ENCODE data around the gene HOGA1. TPM values are rescaled to one million over a fixed set of nuclear protein-coding genes. Genes with fewer than 3 reads are reported as not detected.
"Not testable (repeated sequence)": the region's sequence is repeated elsewhere in the genome, so short reads cannot be mapped to it uniquely, and the experiment has no call there.

Gene HOGA1
- total and polyA plus RNA-seq, 4 experiments from 2014 or later: not detected

GRCh38 chr10:97635577-97635976, 51.4 kb downstream of the HOGA1 start:
- no peak overlapping the region for H3K4me3 ChIP-seq (ENCODE audit: low read length in 2 of 2)
- H3K9me3 ChIP-seq (ENCODE audit: control insufficient read depth in 1 of 2, low read length in 2 of 2): no peaks in the 10 kb centered on the region
- no peak overlapping the region for H3K27ac ChIP-seq (ENCODE audit: low read depth, low read length)
- H3K9me3 Mint-ChIP-seq: peaks cover 0 to 4% (median 0%) of the 10 kb centered on the region in 8 donors
- no peaks in the 10 kb centered on the region for H3K27me3 Mint-ChIP-seq
- intact Hi-C loops (cut with micrococcal nuclease): no loop called here
- no peaks in the 10 kb centered on the region for H3K36me3 ChIP-seq (ENCODE audit: insufficient read depth, low read length)
- ChIA-PET POLR2A (ENCODE audit: partially characterized antibody) (no interaction called here), CTCF (ENCODE audit: partially characterized antibody) (interaction anchor here (1.6 kb wide), 1 partner anchor 66 kb away, joined by 4 read pairs; no protein-coding TSS in a partner anchor)
- peaks cover 0 to 7% of the 10 kb centered on the region in 2 donors for H3K36me3 Mint-ChIP-seq
- no peak overlapping the region for H3K4me3 Mint-ChIP-seq
- no peak overlapping the region for H3K27ac Mint-ChIP-seq
- peaks cover 11 to 25% (median 18%) of the 10 kb centered on the region in 4 donors for H3K4me1 Mint-ChIP-seq
- H3K27me3 ChIP-seq (ENCODE audit: insufficient read depth, low read length): no peaks in the 10 kb centered on the region
- peaks cover 10% of the 10 kb centered on the region for H3K4me1 ChIP-seq (ENCODE audit: insufficient read depth, low read length)
- DNase-seq: no peak

- H3K27me3 Mint-ChIP-seq; H3K27me3 ChIP-seq (ENCODE audit: insufficient read depth, low read length); DNase-seq; H3K27ac ChIP-seq (ENCODE audit: low read depth, low read length); H3K9me3 Mint-ChIP-seq; H3K36me3 Mint-ChIP-seq; intact Hi-C loops (cut with micrococcal nuclease); H3K4me3 ChIP-seq (ENCODE audit: low read length in 2 of 2); H3K4me3 Mint-ChIP-seq; H3K36me3 ChIP-seq (ENCODE audit: insufficient read depth, low read length); H3K9me3 ChIP-seq (ENCODE audit: control insufficient read depth in 1 of 2, low read length in 2 of 2); CTCF ChIA-PET (ENCODE audit: partially characterized antibody): not testable (repeated sequence)
- H3K4me1 ChIP-seq (ENCODE audit: insufficient read depth, low read length): peaks cover 15% of the 10 kb centered on the region
- Mint-ChIP-seq H3K4me1 (peaks cover 17 to 31% (median 21%) of the 10 kb centered on the region in 4 donors), H3K27ac (peak overlapping the region in 1 of 7 donors; percentile 3)
- POLR2A ChIA-PET (ENCODE audit: partially characterized antibody): interaction anchor here (1.9 kb wide), 1 partner anchor 10 kb away, joined by 11 read pairs; no protein-coding TSS in a partner anchor
Observed at GRCh38 chr10:97639090-97639489, 54.9 kb downstream of the HOGA1 start.

- Mint-ChIP-seq H3K9me3 (no peaks in the 10 kb centered on the region), H3K4me3 (peak within 1 kb of the TSS; percentile 94 to 99 (median 97)), H3K27me3 (no peaks in the 10 kb centered on the region), H3K4me1 (peaks cover 17 to 28% (median 21%) of the 10 kb centered on the region in 4 donors), H3K27ac (peak within 1 kb of the TSS; percentile 84 to 97 (median 91)), H3K36me3 (peaks cover 4 to 17% of the 10 kb centered on the region in 2 donors)
- peaks cover 15% of the 10 kb centered on the region for H3K4me1 ChIP-seq (ENCODE audit: insufficient read depth, low read length)
- H3K4me3 ChIP-seq (ENCODE audit: low read length in 2 of 2): peak within 1 kb of the TSS; percentile 83 to 97
- POLR2A ChIA-PET (ENCODE audit: partially characterized antibody): interaction anchor here (0.8 to 2.8 kb wide), 6 partner anchors 9 to 321 kb away, joined by 3 to 23 read pairs (median 6); partner anchors contain the start of genes AVPI1, FRAT1, RRP12 and ZFYVE27
- peak within 1 kb of the TSS; percentile 68 for H3K27ac ChIP-seq (ENCODE audit: low read depth, low read length)
- CTCF ChIA-PET (ENCODE audit: partially characterized antibody): interaction anchor here (0.6 to 0.7 kb wide), 3 partner anchors 9 to 210 kb away, joined by 3 read pairs; partner anchors contain the start of gene GOLGA7B
- H3K36me3 ChIP-seq (ENCODE audit: insufficient read depth, low read length): no peaks in the 10 kb centered on the region
- intact Hi-C loops (cut with micrococcal nuclease): loop anchor here (1.0 to 10.0 kb wide), 4 partner anchors 47 to 1056 kb away; partner anchors contain the start of genes AVPI1, MMS19, RRP12 and TM9SF3
- H3K27me3 ChIP-seq (ENCODE audit: insufficient read depth, low read length): no peaks in the 10 kb centered on the region
- H3K9me3 ChIP-seq (ENCODE audit: control insufficient read depth in 1 of 2, low read length in 2 of 2): no peaks in the 10 kb centered on the region
- DNase-seq: peak; percentile 98 to 99 (median 98)
Observed at GRCh38 chr10:97640174-97640867, 56.1 kb downstream of the HOGA1 start, which contains the start of gene PI4K2A. TSS of gene PI4K2A (plus strand) at chr10:97640671. CDS start at chr10:97640743, 72 bp downstream.

- intact Hi-C loops (cut with micrococcal nuclease): loop anchor here (1.0 to 10.0 kb wide), 4 partner anchors 46 to 1056 kb away; partner anchors contain the start of genes AVPI1, MMS19, RRP12 and TM9SF3
- no peaks in the 10 kb centered on the region for H3K9me3 Mint-ChIP-seq
- peak overlapping the region; percentile 68 for H3K27ac ChIP-seq (ENCODE audit: low read depth, low read length)
- peak overlapping the region; percentile 77 to 97 (median 91) for H3K27ac Mint-ChIP-seq
- no peaks in the 10 kb centered on the region for H3K9me3 ChIP-seq (ENCODE audit: control insufficient read depth in 1 of 2, low read length in 2 of 2)
- peak overlapping the region; percentile 83 to 97 for H3K4me3 ChIP-seq (ENCODE audit: low read length in 2 of 2)
- no peaks in the 10 kb centered on the region for H3K27me3 ChIP-seq (ENCODE audit: insufficient read depth, low read length)
- peaks cover 8 to 20% of the 10 kb centered on the region in 2 donors for H3K36me3 Mint-ChIP-seq
- H3K4me1 ChIP-seq (ENCODE audit: insufficient read depth, low read length): peaks cover 15% of the 10 kb centered on the region
- no peaks in the 10 kb centered on the region for H3K36me3 ChIP-seq (ENCODE audit: insufficient read depth, low read length)
- peaks cover 17 to 29% (median 24%) of the 10 kb centered on the region in 4 donors for H3K4me1 Mint-ChIP-seq
- ChIA-PET CTCF (ENCODE audit: partially characterized antibody) (interaction anchor here (0.5 to 1.0 kb wide), 2 partner anchors 62 to 68 kb away, joined by 3 read pairs; no protein-coding TSS in a partner anchor), POLR2A (ENCODE audit: partially characterized antibody) (interaction anchor here (1.0 to 2.8 kb wide), 7 partner anchors 8 to 349 kb away, joined by 4 to 23 read pairs (median 5); partner anchors contain the start of genes ARHGAP19, AVPI1, MORN4 and RRP12)
- H3K27me3 Mint-ChIP-seq: no peaks in the 10 kb centered on the region
- peak in 4 of 5 donors; percentile 4 to 43 (median 18) for DNase-seq
- H3K4me3 Mint-ChIP-seq: peak overlapping the region; percentile 94 to 99 (median 97)
Observed at GRCh38 chr10:97640868-97641811, 57.0 kb downstream of the HOGA1 start.

- H3K4me3 ChIP-seq (ENCODE audit: low read length in 2 of 2); H3K9me3 ChIP-seq (ENCODE audit: control insufficient read depth in 1 of 2, low read length in 2 of 2); H3K27ac ChIP-seq (ENCODE audit: low read depth, low read length); H3K36me3 ChIP-seq (ENCODE audit: insufficient read depth, low read length); H3K27me3 Mint-ChIP-seq; CTCF ChIA-PET (ENCODE audit: partially characterized antibody); DNase-seq; H3K9me3 Mint-ChIP-seq; H3K27me3 ChIP-seq (ENCODE audit: insufficient read depth, low read length): not testable (repeated sequence)
- H3K4me1 ChIP-seq (ENCODE audit: insufficient read depth, low read length): peaks cover 15% of the 10 kb centered on the region
- Mint-ChIP-seq H3K36me3 (peaks cover 8 to 22% of the 10 kb centered on the region in 2 donors), H3K4me3 (peak overlapping the region; percentile 49 to 99 (median 96)), H3K27ac (peak overlapping the region in 1 of 7 donors; percentile 97), H3K4me1 (peaks cover 17 to 33% (median 27%) of the 10 kb centered on the region in 4 donors)
- POLR2A ChIA-PET (ENCODE audit: partially characterized antibody): interaction anchor here (2.8 kb wide), 1 partner anchor 94 kb away, joined by 9 read pairs; the partner anchor contains the start of gene ZFYVE27
- intact Hi-C loops (cut with micrococcal nuclease): loop anchor here (10.0 kb wide), 1 partner anchor 1058 kb away; the partner anchor contains the start of gene TM9SF3
Observed at GRCh38 chr10:97642471-97643159, 58.4 kb downstream of the HOGA1 start.

- Histone ChIP-seq H3K27ac (ENCODE audit: low read depth, low read length) (no peak overlapping the region), H3K4me1 (ENCODE audit: insufficient read depth, low read length) (peaks cover 19% of the 10 kb centered on the region), H3K4me3 (ENCODE audit: low read length in 2 of 2) (no peak overlapping the region), H3K27me3 (ENCODE audit: insufficient read depth, low read length) (no peaks in the 10 kb centered on the region), H3K36me3 (ENCODE audit: insufficient read depth, low read length) (no peaks in the 10 kb centered on the region), H3K9me3 (ENCODE audit: control insufficient read depth in 1 of 2, low read length in 2 of 2) (no peaks in the 10 kb centered on the region)
- ChIA-PET POLR2A (ENCODE audit: partially characterized antibody) (no interaction called here), CTCF (ENCODE audit: partially characterized antibody) (no interaction called here)
- intact Hi-C loops (cut with micrococcal nuclease): loop anchor here (10.0 kb wide), 1 partner anchor 1059 kb away; the partner anchor contains the start of gene TM9SF3
- peak overlapping the region in 4 of 8 donors; percentile 17 to 76 (median 43) for H3K4me3 Mint-ChIP-seq
- DNase-seq: no peak
- no peaks in the 10 kb centered on the region for H3K27me3 Mint-ChIP-seq
- H3K36me3 Mint-ChIP-seq: peaks cover 8 to 24% of the 10 kb centered on the region in 2 donors
- H3K9me3 Mint-ChIP-seq: no peaks in the 10 kb centered on the region
- peak overlapping the region in 1 of 7 donors; percentile 70 for H3K27ac Mint-ChIP-seq
- H3K4me1 Mint-ChIP-seq: peaks cover 18 to 38% (median 32%) of the 10 kb centered on the region in 4 donors
Observed at GRCh38 chr10:97643441-97643985, 59.3 kb downstream of the HOGA1 start.

All from CD4-positive, alpha-beta memory T cell (primary cell).